GM19193 (cell line): ENCODE measurements around the gene MRPL27.

Source experiments
- POLR2A ChIP-seq: IDR thresholded peaks from 4 replicates; pipeline ENCODE4 v1.6.1; 2011; ENCODE audit not compliant: insufficient read depth, insufficient read length; ENCODE audit errors: extremely low read depth

MRPL27 gene

GRCh38 chr17:50365165-50365564, 7.8 kb downstream of the MRPL27 start:
- TF ChIP-seq POLR2A: no peak

- no peak for TF ChIP-seq POLR2A
Measured at GRCh38 chr17:50364715-50365114, 8.3 kb downstream of the MRPL27 start.

- peak; percentile 15 for TF ChIP-seq POLR2A
Measured at GRCh38 chr17:50364061-50364458, 8.9 kb downstream of the MRPL27 start.

GRCh38 chr17:50363217-50364060, 9.5 kb downstream of the MRPL27 start:
- TF ChIP-seq POLR2A: no peak

- TF ChIP-seq POLR2A: no peak
Measured at GRCh38 chr17:50362661-50363060, 10.3 kb downstream of the MRPL27 start.

- no peak for TF ChIP-seq POLR2A
Measured at GRCh38 chr17:50361561-50362480, 11.2 kb downstream of the MRPL27 start.

GRCh38 chr17:50360486-50361115, 12.4 kb downstream of the MRPL27 start:
- no peak for TF ChIP-seq POLR2A

- TF ChIP-seq POLR2A: no peak
Measured at GRCh38 chr17:50359998-50360461, 13.0 kb downstream of the MRPL27 start.

GRCh38 chr17:50359005-50359699, 13.8 kb downstream of the MRPL27 start:
- TF ChIP-seq POLR2A: no peak

GRCh38 chr17:50358177-50358576, 14.8 kb downstream of the MRPL27 start:
- no peak for TF ChIP-seq POLR2A

- no peak for TF ChIP-seq POLR2A
Measured at GRCh38 chr17:50356892-50357510, 16.0 kb downstream of the MRPL27 start.

- TF ChIP-seq POLR2A: no peak
Measured at GRCh38 chr17:50356418-50356817, 16.6 kb downstream of the MRPL27 start.

- TF ChIP-seq POLR2A: no peak
Measured at GRCh38 chr17:50355701-50356341, 17.2 kb downstream of the MRPL27 start.

GRCh38 chr17:50355336-50355700, 17.7 kb downstream of the MRPL27 start:
- no peak for TF ChIP-seq POLR2A
